Gastroesophageal sphincter (tissue), 3 donors: ENCODE results near the gene P2RX4.

ENCODE experiments used
- EP300 ChIP-seq: sonication (generic); formaldehyde crosslinking; IDR thresholded peaks from one replicate; pipeline ENCODE4 v1.6.1; 2017; ENCODE audit warnings: antibody characterized with exemption, mild to moderate bottlenecking
- POLR2A ChIP-seq, 2 donors: fragments of 450-650 bp; IDR thresholded peaks; one replicate each; pipeline ENCODE4 v1.6.1; 2017; ENCODE audit warnings: antibody characterized with exemption in 2 of 2, mild to moderate bottlenecking in 2 of 2, moderate library complexity in 1 of 2
- POLR2AphosphoS5 ChIP-seq: sonication (generic); formaldehyde crosslinking; IDR thresholded peaks from one replicate; pipeline ENCODE4 v1.6.1; 2017; ENCODE audit warnings: antibody characterized with exemption
- TF ChIP-seq, protein P1 (sequence below), 4 experiments: fragments of 200-600 bp in 2 of 4; fragments of 450-650 bp in 2 of 4; sonication (generic) in 1 of 4; IDR thresholded peaks; one replicate each; pipeline ENCODE4 v1.5.1; 2017 to 2019; ENCODE audit warnings: antibody characterized with exemption in 4 of 4, mild to moderate bottlenecking in 2 of 4, moderate library complexity in 2 of 4

DNA sequence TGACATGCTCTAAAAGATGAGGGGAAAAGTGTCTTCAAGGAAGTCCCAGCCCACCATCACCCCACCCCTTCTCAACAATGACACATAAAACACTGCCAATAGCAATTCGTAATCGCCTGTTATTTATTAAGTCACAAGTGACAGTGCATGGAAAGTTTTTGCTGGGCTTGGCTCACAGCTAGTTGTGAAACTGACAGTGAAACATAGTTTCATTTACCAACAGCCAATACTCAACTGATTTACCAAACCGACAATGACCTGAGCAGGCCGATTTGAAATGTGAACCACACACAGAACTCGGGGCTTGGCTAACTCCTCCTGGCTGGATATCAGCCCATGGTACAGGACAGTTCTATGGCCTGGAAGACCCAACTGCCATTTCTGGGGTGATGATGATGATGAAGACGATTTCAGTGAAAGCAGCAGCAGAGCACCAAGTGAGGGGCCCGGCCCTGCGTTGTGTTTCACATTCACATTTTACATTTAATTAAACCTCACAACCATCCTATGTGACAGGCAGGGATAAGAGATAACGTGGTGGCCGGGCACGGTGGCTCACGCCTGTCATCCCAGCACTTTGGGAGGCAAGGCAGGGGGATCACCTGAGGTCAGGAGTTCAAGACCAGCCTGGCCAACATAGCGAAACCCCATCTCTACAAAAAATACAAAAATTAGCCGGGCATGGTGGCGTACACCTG, 43.9 kb downstream of the P2RX4 start:
- TF ChIP-seq, protein P1, sequence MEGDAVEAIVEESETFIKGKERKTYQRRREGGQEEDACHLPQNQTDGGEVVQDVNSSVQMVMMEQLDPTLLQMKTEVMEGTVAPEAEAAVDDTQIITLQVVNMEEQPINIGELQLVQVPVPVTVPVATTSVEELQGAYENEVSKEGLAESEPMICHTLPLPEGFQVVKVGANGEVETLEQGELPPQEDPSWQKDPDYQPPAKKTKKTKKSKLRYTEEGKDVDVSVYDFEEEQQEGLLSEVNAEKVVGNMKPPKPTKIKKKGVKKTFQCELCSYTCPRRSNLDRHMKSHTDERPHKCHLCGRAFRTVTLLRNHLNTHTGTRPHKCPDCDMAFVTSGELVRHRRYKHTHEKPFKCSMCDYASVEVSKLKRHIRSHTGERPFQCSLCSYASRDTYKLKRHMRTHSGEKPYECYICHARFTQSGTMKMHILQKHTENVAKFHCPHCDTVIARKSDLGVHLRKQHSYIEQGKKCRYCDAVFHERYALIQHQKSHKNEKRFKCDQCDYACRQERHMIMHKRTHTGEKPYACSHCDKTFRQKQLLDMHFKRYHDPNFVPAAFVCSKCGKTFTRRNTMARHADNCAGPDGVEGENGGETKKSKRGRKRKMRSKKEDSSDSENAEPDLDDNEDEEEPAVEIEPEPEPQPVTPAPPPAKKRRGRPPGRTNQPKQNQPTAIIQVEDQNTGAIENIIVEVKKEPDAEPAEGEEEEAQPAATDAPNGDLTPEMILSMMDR (IDR thresholded peaks at IDR 0.05) = no peak
- TF ChIP-seq EP300 (no peak), POLR2A (IDR thresholded peaks at IDR 0.05) (no peak), POLR2AphosphoS5 (no peak)
